ENCODE results near the gene NEK4. TPM values are rescaled to one million over a fixed set of nuclear protein-coding genes. Genes with fewer than 3 reads are reported as not detected.
A peak's percentile ranks its signal among the peaks of the same experiment; 100 is the strongest.

Gene NEK4
- total and polyA plus RNA-seq, 2 of the 13 experiments (the other 11 are each of a cell fraction or from before 2014, with no cell fraction given) = 16.5 to 38.0 TPM

DNA sequence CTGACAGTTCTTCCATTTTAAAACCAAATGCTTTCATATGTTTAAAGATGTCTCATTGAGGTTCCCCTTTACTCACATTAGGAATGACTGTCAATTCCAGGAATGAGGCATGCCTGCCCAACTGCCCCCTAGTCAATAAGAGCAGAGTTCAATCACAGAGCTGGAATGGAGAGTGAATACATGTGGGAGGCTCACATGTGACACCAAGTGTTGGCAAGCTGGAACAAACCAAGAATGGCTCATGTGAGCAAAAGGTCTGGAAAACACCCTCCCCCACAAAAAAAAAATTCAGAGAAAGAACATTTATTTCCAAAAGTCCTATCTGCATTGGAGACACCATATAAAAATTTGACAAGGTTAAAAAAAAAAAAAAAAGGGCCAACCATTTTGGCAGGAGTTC lies 88.7 kb downstream of the NEK4 start (continued):
- TF ChIP-seq MED1 (CRISPR knock-in tag; IDR thresholded peaks at IDR 0.05) (peak; percentile 77), ZNF3 (CRISPR knock-in tag; IDR thresholded peaks at IDR 0.05) (no peak), ZBTB20 (CRISPR knock-in tag; IDR thresholded peaks at IDR 0.05; ENCODE audit: borderline replicate concordance, low read depth) (no peak), ZNF816 (CRISPR knock-in tag; IDR thresholded peaks at IDR 0.05; ENCODE audit: borderline replicate concordance) (no peak), IRF9 (CRISPR knock-in tag; IDR thresholded peaks at IDR 0.05; ENCODE audit: borderline replicate concordance) (no peak), ZNF253 (CRISPR knock-in tag; IDR thresholded peaks at IDR 0.05; ENCODE audit: borderline replicate concordance) (no peak), CREM (IDR thresholded peaks at IDR 0.05) (no peak), CREM (CRISPR knock-in tag; IDR thresholded peaks at IDR 0.05) (no peak), PRDM4 (CRISPR knock-in tag; IDR thresholded peaks at IDR 0.05; ENCODE audit: borderline replicate concordance) (no peak), ZFX (CRISPR knock-in tag; IDR thresholded peaks at IDR 0.05; ENCODE audit: low read depth) (peak; percentile 18; the same call in 1 of the 2 replicates), ZNF550 (CRISPR knock-in tag; IDR thresholded peaks at IDR 0.05; ENCODE audit: borderline replicate concordance) (no peak), MAFK (conservative IDR thresholded peaks at IDR 0.05 in 1 of 2, IDR thresholded peaks at IDR 0.05 in 1 of 2; ENCODE audit: low read length in 2 of 2) (no peak), ONECUT2 (CRISPR knock-in tag; IDR thresholded peaks at IDR 0.05) (peak; percentile 57; the same call in 1 of the 2 replicates), ZNF598 (CRISPR knock-in tag; IDR thresholded peaks at IDR 0.05; ENCODE audit: borderline replicate concordance) (no peak), AGO2 (optimal IDR thresholded peaks at IDR 0.05; ENCODE audit: low read depth, low read length) (no peak), ZNF329 (CRISPR knock-in tag; IDR thresholded peaks at IDR 0.05; ENCODE audit: low read depth) (no peak), ZNF460 (CRISPR knock-in tag; IDR thresholded peaks at IDR 0.05; ENCODE audit: borderline replicate concordance) (no peak), CBX1 (IDR thresholded peaks at IDR 0.05; ENCODE audit: low read depth) (no peak), ZNF780A (CRISPR knock-in tag; IDR thresholded peaks at IDR 0.05) (no peak), HMGA1 (CRISPR knock-in tag; conservative IDR thresholded peaks at IDR 0.05) (no peak), MXD4 (CRISPR knock-in tag; IDR thresholded peaks at IDR 0.05) (peak; percentile 70; the same call in 1 of the 2 replicates), BHLHE40 (IDR thresholded peaks at IDR 0.05; ENCODE audit: low read length) (peak; percentile 38; the same call in 1 of the 2 replicates)
- TF ChIP-seq, protein P1, sequence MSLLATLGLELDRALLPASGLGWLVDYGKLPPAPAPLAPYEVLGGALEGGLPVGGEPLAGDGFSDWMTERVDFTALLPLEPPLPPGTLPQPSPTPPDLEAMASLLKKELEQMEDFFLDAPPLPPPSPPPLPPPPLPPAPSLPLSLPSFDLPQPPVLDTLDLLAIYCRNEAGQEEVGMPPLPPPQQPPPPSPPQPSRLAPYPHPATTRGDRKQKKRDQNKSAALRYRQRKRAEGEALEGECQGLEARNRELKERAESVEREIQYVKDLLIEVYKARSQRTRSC (CRISPR knock-in tag; IDR thresholded peaks at IDR 0.05; ENCODE audit: low read depth) = no peak
- TF ChIP-seq, protein P2, sequence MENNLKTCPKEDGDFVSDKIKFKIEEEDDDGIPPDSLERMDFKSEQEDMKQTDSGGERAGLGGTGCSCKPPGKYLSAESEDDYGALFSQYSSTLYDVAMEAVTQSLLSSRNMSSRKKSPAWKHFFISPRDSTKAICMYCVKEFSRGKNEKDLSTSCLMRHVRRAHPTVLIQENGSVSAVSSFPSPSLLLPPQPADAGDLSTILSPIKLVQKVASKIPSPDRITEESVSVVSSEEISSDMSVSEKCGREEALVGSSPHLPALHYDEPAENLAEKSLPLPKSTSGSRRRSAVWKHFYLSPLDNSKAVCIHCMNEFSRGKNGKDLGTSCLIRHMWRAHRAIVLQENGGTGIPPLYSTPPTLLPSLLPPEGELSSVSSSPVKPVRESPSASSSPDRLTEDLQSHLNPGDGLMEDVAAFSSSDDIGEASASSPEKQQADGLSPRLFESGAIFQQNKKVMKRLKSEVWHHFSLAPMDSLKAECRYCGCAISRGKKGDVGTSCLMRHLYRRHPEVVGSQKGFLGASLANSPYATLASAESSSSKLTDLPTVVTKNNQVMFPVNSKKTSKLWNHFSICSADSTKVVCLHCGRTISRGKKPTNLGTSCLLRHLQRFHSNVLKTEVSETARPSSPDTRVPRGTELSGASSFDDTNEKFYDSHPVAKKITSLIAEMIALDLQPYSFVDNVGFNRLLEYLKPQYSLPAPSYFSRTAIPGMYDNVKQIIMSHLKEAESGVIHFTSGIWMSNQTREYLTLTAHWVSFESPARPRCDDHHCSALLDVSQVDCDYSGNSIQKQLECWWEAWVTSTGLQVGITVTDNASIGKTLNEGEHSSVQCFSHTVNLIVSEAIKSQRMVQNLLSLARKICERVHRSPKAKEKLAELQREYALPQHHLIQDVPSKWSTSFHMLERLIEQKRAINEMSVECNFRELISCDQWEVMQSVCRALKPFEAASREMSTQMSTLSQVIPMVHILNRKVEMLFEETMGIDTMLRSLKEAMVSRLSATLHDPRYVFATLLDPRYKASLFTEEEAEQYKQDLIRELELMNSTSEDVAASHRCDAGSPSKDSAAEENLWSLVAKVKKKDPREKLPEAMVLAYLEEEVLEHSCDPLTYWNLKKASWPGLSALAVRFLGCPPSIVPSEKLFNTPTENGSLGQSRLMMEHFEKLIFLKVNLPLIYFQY (CRISPR knock-in tag; IDR thresholded peaks at IDR 0.05; ENCODE audit: borderline replicate concordance) = no peak

Data from HepG2 (cell line).